GM19035 (cell line): ENCODE measurements around the gene TRIM50.
"Not testable (repeated sequence)": the region's sequence is repeated elsewhere in the genome, so short reads cannot be mapped to it uniquely, and the experiment has no call there.

Source experiments
- ATAC-seq: cut with Tn5 transposase; IDR thresholded peaks from one replicate; pipeline ENCODE4 v1.9.1; 2021; ENCODE audit not compliant: unreplicated experiment

The TRIM50 gene

DNA sequence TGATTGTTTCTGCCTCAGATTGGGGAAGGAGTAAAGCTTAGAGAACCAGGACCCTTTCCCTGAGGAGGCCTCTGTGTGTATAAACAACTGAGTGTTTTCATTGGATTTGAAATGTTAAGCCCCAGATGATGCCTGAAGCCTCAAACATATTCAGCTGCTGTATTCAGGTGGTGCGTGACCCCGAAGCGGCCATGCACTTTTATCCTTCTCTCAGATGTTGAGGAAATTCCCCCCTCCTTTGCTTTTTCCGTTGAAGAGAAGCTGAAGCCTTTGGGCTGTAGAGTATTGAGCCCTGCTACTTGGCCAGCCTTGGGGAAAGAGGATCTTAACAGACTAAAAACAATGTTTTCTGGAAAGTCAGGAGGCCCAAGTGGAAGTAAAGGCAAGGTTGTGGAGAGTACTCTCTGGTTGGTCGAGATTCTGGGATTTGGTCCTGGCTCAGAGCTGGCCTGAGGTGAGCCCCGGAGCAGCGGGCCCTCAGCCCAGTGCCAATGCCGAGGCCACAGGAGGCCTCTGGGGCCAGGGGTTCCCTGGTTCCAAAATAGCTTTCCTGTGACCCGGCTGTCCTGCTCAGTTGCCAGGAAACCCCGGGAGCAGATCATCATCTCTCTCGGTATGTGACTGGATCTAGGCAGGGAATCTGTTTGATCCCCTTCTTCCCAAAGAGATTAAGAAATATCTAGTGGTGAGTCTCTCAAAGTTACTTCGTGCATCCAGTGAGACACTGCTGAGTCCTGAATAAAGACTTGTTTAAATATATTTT, 22.6 kb upstream of the TRIM50 start:
- ATAC-seq, result no peak

DNA sequence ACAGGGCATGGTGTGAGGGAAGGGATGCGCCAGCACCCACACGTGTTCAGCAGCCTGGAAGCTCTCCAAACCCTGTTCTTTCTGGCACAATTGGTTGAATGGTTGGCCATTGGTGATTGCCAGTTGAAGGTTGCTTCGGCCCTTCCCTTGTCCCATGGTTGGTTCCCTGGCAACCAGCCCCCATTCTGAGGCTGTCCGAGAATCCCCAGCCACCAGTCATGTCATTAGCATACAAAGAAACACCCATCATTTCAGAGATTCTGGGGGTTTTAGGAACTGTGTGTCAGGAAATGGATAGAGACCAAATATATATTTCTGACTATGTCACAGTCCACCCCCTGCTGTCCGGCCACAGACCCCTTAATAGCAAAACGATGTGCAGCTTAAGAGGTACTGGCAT, 21.9 kb upstream of the TRIM50 start:
- no peak for ATAC-seq

DNA sequence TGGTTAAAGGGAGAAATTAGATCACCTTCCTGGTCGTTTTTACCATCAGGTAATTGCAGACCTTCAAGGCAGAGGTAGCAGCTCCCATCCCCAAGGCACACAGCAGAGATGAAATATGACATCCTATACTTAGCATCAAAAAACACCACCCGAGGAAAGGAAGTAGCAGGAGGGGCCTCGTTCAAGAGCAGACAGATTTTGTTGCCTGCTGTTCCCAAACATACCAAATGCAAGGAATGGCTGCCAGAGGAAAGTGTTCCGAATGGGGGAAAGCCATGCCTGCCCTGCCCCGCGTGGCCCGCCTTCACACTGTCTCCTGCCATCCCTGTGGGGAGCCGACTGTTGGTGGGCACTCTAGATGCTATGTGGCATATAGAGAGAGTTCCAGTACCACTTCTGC, 18.1 kb upstream of the TRIM50 start:
- ATAC-seq, result no peak

DNA sequence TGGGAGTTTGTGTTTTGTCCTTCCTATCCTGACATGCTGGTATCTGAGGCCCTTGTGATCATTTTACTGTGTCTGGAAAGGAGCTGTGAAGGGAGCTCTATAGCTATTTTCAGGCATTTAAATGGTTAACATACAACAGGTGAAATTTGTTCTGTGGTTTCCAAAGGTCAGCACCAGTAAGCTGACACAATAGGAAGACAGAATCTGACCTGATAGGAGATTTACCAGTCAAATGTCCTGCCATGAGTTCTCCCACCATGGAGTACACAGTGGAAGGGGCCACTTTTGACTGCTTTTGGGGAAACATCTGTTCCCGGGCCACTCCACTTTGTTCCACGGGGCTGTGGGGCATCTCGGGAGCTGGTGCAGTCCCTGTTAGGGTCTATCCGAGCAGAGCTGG, 17.7 kb upstream of the TRIM50 start:
- ATAC-seq, result no peak

DNA sequence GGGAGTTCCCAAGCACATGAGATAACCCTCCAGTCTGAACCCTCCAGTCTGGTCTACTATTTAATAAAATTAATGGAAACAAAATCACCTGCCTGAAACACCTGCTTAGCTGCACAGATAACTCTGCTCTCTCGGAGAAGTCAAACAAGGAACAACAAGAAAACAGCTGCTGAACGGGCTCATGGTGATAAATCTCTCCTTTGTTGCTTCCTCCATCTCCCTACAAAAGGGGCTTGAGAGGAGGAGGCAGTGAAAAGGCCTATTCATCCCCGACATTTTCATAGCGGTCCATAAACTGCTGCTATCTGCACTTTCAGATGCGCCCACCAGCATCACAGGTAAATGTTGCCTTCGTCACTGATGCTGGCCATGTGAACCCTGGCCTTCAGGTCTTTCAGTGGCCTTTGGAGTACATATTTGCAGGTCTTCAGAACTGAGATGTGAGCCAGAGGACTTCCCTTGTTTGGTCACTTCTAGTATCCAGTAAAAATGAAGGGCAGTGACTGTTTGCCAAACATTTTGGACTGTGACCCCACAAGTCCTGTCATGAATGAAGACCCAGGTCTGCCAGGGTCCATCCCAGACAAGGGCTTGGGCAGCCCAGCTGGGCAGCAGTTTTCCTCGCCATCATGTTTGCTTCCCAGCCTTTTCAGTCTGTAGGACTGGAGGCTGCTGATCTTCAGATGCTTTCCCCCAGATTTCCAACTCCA, 15.9 kb upstream of the TRIM50 start:
- no peak for ATAC-seq

DNA sequence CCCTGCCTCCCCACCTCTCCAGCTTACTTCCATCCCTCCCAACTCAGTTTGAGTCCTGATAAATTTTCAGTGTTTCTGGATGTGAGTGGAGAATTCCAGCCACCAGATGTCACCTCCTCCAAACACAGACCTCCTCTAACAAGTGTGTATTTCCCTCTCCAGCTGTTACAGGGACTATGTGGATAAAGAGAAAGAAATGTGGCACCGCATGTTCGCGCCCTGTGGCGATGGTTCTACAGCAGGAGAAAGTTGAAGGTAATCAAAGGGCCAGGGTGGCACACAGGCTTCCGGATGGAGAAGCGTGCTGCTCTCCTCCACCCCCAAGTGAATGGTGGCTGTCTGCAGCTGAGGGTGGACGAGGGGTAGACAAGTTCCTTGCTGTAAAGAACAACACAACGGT, 14.8 kb upstream of the TRIM50 start:
- no peak for ATAC-seq

DNA sequence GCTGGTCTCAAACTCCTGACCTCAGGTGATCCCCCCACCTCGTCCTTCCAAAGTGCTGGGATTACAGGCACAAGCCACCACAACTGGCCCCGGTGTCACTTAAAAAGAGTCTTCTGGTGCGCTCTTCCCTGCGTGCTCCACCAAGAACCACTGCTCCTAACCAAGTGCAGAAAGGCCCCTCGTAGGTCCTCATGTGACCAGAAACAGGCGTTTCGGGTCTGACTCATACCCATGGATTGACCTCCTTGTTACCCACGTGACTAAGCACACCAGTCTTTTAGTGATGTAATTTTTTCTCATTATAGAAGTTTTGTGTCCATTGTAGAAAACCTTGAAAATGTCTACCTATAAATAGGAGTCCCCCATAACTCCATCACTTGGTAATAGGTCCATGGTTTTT, 14.0 kb upstream of the TRIM50 start:
- ATAC-seq, result no peak

DNA sequence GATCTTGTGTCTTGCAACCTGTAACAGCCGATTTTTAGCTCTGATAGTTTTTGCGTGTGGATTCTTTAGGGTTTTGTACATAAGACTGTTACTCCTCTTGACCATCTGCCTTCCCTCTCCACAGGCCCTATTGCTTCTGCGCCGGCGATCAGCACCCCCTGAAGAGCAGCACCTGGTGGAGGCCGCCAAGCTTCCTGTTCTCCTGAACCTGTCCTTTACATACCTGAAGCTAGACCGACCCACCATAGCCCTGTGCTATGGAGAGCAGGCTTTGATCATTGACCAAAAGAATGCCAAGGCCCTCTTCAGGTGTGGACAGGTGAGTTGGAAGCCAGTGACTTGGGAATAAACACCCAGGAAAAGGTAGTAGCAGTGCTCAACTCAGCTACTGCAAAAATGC, 12.6 kb upstream of the TRIM50 start:
- no peak for ATAC-seq

DNA sequence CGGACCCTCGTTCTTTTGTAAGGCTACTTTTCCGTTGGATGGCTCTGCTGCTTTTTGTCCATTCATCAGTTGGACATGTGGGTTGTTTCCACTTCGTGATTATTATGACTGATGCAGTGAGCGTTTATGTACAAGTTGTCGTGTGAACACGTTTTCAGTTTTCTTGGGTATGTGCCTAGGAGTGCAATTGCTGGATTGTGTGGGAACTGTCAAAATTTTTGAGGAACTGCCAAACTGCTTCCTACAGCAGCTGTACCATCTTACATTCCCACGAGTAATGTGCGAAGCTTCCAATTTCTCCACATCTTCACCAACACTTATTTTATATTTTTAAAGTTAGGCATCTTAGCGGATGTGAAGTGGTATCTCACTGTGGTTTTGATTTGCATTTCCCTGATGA, 10.4 kb upstream of the TRIM50 start:
- ATAC-seq, result no peak

DNA sequence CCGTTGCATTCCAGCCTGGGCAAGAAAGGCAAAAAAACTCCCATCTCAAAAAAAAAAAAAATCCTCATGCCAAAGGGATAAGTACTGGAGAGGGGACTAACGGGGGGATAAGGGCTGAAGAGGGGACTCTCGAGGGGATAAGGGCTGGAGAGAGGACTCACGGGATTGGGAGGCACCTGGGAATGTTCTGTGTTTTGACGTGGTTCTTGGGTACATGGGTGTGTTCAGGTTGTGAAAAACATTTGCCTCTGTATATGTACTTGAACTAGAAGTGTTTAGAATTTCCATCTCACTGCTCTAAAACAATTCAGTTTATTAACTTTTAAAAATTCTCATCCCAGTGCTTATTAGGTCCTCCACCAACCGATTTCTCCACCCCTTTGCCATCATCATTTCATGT, 4.6 kb upstream of the TRIM50 start:
- no peak for ATAC-seq

DNA sequence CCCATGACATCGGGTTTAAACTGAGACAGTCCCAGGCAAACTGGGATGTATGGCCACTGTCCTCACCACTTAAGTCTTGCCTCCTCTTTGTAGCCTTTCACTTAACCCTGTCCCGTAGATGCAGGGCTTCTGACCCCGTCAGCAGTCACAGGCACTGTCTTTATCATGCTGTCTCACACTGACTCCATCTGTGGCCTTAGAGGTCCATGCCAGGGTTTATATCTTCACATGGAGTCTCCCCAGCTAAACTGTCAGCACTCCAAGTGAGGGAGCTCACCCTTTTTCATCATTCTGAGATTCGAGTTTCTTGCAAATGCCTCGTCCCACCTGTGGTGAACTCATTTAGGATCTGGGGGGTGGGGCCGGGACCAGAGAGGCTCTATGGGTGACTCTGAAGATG, 2.9 kb upstream of the TRIM50 start:
- no peak for ATAC-seq

DNA sequence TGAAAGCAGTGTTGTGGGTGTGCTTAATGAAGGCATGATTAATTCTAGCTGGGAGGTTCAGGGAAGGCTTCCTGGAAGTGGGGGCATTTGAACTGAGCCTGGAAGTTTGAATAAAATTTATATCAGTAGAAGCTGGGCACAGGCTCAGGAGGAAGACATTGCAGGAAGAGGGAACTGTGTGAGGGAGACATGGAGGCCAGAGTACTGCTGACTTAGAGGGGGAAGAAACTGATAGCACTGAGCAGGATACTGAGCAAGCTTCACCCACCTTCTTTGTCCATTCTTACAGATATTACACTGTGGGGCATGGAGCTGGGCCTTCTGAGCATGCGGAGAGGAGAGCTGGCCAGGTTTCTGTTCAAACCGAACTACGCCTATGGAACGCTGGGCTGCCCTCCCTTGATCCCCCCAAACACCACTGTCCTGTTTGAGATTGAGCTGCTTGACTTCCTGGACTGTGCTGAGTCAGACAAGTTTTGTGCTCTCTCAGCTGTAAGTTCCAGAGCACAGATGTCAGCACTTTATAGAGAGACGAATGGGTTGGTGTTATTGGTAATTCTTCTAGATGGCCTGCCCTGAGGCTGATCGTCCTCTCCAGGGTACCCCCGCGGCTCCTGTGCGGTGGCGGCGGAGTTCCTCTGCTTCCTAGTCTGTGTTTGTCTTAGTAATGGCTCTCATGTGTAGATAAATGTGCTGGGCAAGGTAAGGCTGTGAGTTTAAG, 2.1 kb upstream of the TRIM50 start:
- ATAC-seq, result no peak

DNA sequence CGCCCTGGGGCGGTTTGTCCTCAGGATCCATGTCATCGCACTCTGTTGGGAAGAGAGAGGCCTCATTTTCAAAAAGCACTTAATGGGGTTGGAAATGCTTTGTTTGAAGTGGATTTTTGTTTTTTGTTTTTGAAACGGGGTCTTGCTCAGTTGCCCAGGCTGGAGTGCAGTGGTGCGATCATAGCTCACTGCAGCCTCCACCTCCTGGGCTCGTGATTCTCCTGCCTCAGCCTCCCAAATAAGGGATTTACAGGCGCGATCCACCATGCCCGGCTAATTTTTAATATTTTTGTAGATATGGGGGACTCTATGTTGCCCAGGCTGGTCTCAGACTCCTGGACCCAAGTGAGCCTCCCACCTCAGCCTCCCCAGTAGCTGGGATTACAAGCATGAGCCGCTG, 814 bp upstream of the TRIM50 start:
- no peak for ATAC-seq

DNA sequence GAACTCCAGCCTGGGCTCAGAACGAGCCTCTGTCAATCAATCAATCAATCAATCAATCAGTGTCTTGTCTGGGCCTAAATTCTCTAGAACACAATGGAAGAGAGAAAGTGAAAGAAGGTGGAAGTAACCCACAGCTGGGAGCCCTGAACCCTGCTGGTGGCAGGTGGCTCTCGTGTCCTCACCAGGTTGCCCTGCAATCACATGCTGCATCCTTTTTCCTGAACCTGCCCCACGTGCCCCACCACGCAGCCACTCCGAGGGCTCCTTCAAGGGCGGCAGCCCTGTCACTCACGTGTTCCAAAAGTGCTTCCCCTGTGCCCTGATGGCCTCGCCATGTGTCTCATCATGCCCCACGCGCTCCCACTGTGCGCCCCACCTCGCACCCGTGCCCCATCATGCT, 433 bp downstream of the TRIM50 start:
- ATAC-seq, result not testable (repeated sequence)

DNA sequence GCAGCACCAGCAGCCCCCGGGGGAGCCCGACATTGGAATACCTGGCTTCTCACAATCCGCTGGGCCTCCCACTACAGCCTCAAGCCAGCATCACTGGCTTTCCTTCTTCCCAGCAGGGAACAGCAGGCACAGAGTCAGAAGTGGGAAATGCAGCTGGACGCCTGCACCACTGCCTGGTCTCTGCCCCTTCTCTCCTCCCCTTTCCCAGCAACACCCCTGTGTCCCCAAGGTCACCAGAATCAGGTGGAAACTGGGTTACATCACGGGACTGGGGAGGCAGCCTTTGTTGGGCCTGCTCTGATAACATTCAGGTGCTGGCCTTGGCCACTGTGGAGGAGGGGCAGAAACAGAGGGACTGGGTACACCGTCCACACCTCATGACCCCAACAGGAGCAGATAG, 2.5 kb downstream of the TRIM50 start:
- ATAC-seq, result not testable (repeated sequence)

DNA sequence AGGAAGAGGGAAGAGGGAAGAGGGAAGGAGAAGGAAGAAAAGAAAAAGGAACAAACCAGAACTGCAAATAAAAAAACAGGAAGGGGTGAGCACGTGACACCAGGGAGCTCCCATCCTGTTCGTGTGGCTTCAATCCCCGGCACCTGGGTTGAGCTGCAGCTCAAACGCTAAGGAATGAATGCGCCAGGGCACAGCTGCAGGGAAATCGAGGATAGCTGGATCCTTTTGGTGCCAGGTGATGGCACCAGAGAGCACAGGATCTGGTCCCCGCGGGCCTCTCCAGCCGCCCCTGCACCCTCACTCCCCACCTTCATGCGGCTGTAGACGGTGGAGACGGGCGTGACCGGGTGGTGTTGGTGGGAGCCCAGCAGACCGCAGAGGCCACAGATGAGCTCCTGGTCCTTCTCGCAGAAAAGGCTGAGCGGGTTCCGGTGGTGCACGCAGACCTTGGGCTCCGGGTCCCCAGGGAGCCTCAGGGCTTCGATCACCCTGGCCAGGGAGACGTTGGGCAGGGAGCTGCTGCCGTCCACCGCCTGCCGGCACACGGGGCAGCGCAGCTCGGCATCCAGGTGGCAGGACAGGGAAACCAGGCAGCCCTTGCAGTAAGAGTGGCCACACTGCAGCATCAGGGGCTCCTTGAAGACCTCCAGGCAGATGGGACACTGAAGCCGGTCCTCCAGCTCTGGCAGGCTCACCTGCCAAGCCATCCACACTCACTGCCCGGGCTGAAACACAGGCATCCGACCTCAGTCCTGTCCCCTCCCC, 3.6 kb downstream of the TRIM50 start:
- not testable (repeated sequence) for ATAC-seq

DNA sequence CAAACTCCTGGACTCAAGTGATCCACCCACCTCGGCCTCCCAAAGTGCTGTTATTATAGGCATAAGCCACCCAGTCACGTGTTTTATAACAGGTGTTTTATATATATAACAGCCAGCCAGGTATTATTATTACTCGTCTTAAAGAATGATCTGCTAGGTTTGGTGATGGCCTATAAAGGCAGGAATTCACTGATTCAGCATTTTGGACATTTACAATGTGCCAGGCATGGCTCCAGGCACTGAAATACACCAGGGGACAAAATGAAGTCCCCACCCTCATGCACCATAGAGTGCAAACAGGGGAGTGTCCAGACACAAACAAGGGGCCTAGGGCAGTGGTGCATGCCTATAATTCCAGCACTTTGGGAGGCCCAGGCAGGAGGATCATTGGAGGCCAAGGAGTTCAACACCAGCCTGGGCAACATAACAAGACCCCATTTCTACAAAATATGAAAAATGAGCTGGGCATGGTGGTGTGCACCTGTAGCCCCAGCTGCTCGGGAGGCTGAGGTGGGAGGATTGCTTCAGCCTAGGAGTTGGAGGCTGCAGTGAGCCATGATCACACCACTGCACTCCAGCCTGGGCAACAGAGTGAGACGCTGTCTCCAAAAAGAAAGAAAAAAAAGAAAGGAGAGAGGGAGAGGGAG, 4.3 kb downstream of the TRIM50 start:
- not testable (repeated sequence) for ATAC-seq

DNA sequence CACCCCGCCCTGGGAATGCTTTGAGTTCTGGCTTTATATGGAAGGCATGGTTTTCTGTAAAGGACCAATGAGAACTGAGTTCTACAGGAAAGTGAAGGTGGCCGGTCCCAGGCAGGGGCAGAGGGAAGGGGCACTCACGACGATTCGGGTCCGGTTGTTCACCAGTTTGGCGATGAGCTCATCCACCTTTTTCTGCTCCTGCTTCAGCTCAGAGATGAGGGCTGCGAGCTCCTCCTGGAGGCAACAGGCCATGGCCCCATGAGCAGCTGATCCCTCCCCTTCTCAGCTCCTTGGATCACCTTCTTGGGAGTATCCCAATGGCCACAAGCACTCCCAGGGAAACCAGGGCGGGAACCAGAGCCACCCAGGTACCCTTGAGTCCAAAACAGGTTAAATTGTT, 7.9 kb downstream of the TRIM50 start:
- ATAC-seq, result not testable (repeated sequence)

DNA sequence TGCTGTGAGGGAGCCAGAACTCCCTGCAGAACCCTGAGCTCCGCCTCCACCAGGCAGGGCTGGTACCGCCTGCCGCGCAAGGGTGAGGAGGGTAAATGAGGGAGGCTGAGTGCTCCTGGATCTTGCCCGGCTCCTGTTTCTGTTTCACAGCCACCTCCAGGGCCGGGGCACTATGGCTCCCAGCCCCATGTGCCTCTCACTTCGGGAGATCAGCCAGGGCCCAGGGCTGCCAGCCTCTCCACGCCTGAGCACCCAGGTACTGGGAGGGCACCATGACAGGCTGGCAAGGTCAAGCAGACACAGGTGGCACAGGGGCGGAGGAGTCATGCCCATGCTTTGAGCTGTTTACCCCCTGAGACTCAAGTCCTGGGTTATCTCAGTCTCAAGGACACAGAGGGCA, 8.3 kb downstream of the TRIM50 start:
- not testable (repeated sequence) for ATAC-seq

DNA sequence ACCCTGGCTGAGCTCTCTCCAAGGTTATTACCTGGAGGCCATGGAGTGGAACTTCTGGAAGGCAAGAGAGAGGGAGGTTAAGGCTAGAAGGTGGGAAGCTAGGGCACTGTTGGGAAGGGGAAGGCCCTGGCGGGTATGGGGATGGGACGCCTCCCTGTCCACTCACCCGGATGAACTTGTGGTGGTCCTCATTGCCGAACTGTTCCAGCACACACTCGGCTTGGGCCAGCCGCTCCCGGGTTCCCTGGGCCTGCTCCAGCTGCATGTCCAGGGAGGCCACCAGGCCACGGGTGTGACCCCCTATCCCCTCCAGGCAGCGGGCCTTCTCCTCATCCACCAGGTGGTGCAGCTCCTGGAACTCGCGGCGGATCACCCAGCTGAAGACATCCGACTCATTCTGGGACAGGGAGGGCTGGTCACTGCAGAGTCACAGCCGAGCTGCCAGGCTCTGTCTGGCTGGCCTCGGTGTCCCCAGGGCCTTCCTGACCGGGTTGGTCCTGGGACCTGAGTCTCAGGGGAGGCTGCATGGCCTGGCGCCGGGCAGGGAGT, 9.2 kb downstream of the TRIM50 start:
- not testable (repeated sequence) for ATAC-seq
